Renal cortical epithelial cell (primary cell): Measurements from ENCODE around the gene BPTF. TPM values are rescaled to one million over a fixed set of nuclear protein-coding genes. Genes with fewer than 3 reads are reported as not detected.
"Not testable (repeated sequence)": the region's sequence is repeated elsewhere in the genome, so short reads cannot be mapped to it uniquely, and the experiment has no call there.

Experiments used
- DNase-seq: peaks from one replicate; pipeline ENCODE4 v3.0.0-alpha.2; 2011; ENCODE audit warnings: low read depth
- total RNA-seq: library from RNA; depleted of rRNA; stranded (reverse); fragments of >200 nt; gene quantifications from 2 replicates; pipeline ENCODE4 v1.2.3, GENCODE V29; 2014

The BPTF gene
- total RNA-seq, 1 donor from 2014 or later: 102 TPM

GRCh38 chr17:68004201-68004600, 178.9 kb downstream of the BPTF start:
- no peak for DNase-seq

GRCh38 chr17:68006797-68007196, 181.5 kb downstream of the BPTF start:
- DNase-seq: no peak

- DNase-seq: no peak
These were observed 185.9 kb downstream of the BPTF start for GRCh38 chr17:68011199-68011665.

- DNase-seq: no peak
These were observed 188.1 kb downstream of the BPTF start for GRCh38 chr17:68013385-68013784.

- DNase-seq: no peak
These were observed 189.9 kb downstream of the BPTF start for GRCh38 chr17:68015081-68015723.

GRCh38 chr17:68016838-68017237, 191.5 kb downstream of the BPTF start:
- no peak for DNase-seq

GRCh38 chr17:68018493-68018892, 193.2 kb downstream of the BPTF start:
- DNase-seq: not testable (repeated sequence)

GRCh38 chr17:68019336-68019674, 194.0 kb downstream of the BPTF start:
- no peak for DNase-seq

GRCh38 chr17:68019675-68020408, 194.5 kb downstream of the BPTF start:
- peak; percentile 86 for DNase-seq

- no peak for DNase-seq
These were observed 195.1 kb downstream of the BPTF start for GRCh38 chr17:68020409-68020756.

GRCh38 chr17:68020791-68021190, 195.5 kb downstream of the BPTF start:
- DNase-seq: not testable (repeated sequence)

GRCh38 chr17:68021963-68022362, 196.7 kb downstream of the BPTF start:
- DNase-seq: no peak

- DNase-seq: not testable (repeated sequence)
These were observed 197.2 kb downstream of the BPTF start for GRCh38 chr17:68022547-68022946.

- DNase-seq: no peak
These were observed 204.4 kb downstream of the BPTF start for GRCh38 chr17:68029512-68030215.

Other genes with a start within 250 kb of the BPTF start
- gene NOL11, start 107.6 kb upstream of the BPTF start, total RNA-seq: 42.1 and 49.3 TPM in 2 replicates
- 8.5 and 9.7 TPM in 2 replicates for gene C17orf58, start 171.0 kb downstream of the BPTF start, total RNA-seq
- gene KPNA2, start 210.2 kb downstream of the BPTF start, total RNA-seq: 72.1 and 115 TPM in 2 replicates